GM18508 (cell line): Measurements from ENCODE around the gene KREMEN1.

Source experiments
- ATAC-seq: cut with Tn5 transposase; IDR thresholded peaks from one replicate; pipeline ENCODE4 v1.9.1; 2021; ENCODE audit warnings: moderate number of reproducible peaks; ENCODE audit not compliant: insufficient read depth, unreplicated experiment

Gene KREMEN1

DNA sequence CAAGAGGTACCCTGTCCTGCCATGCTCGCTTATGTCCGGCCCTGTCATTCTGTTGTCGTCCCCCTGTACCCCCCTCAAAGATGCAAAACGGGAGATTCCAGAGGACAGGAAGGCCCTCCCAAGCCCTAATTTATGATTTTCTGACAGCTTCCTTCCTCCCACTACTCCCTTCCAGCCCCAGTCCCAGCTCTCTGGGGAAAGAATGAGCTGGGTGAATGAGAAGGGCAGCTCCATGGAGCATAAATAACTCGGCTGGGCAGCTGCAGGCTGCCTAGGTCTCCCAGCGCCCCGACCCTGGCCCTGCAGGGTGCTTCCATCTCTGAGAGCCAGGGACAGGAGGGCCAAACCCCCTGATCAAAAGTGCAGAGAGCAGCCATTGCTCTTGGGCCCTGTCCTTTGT lies 128.9 kb downstream of the KREMEN1 start:
- ATAC-seq = no peak

DNA sequence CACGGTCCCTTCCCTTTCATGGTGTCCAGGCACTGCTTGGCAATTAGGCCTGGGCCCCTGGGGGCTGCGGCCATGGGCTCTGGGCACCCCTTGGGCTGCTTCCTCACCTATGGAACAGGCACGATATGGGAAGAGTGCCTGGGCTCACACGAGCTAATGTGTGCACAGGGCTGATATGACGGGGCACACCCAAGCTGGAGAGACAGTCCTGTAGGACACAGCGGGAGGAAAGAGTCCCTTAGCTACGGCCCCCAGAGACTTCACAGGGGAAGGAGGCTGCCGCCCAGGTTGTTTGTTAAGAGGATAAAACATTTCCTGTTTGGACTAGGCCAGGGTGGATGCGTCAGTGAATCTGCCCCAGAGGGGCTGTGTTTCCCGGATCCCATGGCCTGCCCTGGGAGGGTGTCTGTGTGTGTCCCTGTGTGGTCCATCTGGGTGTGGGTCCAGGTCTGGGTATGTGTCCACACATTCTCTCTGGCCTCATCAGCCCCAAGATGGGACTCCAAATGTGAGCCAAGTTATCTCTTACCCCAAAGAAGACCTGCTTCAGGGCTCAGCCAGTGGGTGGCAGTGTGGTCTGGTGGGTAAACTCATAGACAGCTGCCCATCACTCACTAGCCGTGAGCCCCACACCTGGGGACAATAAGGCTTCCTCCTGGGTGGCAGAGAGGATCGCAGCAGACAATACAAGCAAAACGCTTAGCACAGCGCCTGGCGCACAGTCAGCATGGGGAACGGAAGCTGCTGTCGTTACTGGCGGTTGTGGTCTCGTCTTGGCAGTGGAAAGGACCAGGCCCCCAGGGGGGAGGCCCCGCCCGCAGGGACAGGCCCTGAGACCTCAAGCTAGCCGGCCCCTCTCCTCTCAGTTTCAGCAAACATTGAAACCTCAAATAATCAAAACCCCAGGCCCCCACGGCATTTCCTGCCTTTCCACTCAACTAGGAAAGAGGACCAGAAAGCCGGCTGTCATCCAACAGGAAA lies 129.7 kb downstream of the KREMEN1 start:
- ATAC-seq = no peak

DNA sequence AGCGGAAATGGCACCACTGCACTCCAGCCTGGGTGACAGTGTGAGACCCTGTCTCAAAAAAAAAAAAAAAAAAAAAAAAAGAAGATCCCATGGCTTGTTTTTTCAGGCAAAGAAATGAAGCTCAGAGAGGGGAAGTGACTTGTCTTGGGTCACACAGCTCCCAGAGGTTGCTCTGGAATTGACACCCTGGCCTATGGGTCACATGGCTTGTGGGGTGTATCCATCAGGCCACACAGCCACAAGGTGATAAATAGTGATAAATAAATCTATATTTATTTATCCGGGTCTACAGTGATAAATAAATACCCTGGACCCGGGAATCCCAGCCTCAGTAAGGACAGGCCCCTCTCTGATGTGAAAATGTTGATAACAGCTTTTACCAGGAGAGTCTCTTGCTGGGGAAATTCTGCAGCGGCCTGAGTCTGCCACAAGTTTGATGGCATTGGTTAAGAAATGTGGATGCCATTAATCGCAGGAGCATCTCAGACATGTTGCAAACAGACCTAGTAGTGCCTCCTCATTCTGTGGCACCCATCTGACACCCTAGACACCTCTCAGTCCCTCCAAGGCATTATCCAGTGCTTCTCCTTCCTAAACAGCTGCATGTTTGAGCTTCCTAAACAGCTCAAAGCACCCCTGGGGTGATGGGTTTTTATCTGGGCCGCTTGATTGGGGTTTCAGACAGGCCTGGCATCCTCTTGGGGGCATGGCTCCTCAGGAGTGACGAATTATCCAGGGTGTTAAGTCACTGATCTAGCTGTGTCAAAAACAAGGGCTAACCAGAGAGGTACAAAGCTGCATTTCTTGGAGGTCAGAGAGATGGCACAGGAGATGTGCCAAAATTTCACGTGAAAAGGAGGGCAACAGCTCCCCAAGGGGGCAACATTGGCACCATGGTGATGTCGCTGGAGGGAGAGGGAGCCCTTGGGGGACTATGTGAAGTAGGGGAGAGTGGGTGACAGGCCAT lies 130.9 kb downstream of the KREMEN1 start:
- no peak for ATAC-seq

DNA sequence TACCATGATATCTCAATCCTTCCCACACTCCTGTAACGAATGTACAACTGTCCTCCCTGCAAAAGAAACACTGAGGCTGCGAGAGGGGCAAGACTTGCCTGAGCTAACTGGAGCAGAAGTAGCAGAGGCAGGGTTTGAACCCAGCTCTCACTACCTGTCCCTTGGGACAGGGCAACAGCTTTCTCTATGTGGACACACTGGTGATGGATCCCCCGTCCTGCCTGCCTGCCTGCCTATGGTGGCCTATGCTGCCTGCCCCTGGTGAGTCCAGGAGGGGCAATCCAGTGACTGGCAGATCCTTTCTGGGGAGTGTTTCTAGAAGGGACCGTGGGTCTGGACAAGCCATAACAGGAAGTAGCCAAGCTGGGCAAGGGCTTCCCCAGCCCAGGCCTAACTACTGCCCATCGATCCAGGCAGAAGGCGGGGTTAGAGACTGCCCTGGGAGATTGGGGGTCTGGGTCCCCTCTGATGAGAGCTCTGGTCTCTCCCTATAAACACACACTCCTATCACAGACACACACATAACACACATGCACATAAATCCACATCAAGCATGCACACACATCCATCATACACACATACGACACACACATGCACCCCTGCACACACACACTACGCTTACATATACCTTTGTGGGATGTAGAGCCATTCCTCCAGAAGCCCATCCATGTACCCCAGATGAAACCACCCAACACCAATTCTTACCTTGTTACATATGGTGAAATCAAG lies 131.8 kb downstream of the KREMEN1 start:
- ATAC-seq = no peak

DNA sequence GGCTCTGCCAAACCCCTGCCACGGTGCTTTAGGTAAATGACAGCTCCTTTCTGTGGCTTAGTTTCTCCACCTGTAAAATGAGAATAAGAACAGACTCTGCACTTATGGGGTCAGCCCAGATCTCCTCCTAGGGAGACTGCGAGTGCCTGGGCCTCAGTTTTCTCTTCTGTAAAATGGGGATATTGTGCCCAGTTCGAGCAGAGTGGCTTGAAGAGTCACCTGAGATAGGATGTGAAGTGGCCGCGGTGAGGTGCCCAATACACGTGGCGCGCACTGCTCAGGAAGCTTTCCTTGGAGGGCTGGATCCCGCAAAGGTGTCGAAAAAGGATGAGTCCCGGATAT lies 132.4 kb downstream of the KREMEN1 start:
- ATAC-seq = no peak

DNA sequence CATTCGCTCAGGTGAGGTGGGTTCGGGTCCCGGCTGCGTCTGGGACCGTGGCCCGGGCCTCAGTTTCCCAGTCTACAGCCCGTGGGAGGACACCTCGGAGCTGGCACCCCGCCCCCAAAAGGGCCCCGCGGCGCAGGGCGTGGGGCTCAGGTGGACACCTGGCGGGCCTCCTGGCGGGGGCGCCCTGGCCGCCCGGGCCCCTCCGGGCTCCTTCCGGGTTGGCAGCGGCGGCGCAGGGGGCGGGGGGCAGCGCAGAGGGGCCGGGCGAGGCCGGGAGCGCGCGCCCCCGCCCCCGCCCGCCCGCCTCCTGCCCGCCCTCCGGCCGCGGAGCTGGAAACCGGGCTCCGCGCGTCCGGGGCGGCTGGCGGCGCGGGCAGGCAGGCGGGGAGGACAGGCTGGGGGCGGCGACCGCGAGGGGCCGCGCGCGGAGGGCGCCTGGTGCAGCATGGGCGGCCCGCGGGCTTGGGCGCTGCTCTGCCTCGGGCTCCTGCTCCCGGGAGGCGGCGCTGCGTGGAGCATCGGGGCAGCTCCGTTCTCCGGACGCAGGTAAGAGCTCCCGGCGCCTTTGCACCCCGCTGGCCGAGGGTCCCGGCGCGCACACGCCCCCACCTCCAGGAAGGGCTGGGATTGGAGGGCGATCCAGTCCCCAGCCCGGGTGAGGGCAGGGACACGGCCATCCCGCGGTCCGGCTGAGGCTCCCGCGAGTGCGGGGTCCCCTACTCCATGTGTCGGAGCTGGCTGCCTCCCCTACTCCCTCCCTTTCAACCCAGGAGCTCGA lies 132.9 kb downstream of the KREMEN1 start, which contains the start of gene EMID1:
EMID1 (plus strand) TSS at position 303 of the 778 bp plus-strand sequence; CDS start at position 446, 143 bp downstream.
- ATAC-seq = no peak

DNA sequence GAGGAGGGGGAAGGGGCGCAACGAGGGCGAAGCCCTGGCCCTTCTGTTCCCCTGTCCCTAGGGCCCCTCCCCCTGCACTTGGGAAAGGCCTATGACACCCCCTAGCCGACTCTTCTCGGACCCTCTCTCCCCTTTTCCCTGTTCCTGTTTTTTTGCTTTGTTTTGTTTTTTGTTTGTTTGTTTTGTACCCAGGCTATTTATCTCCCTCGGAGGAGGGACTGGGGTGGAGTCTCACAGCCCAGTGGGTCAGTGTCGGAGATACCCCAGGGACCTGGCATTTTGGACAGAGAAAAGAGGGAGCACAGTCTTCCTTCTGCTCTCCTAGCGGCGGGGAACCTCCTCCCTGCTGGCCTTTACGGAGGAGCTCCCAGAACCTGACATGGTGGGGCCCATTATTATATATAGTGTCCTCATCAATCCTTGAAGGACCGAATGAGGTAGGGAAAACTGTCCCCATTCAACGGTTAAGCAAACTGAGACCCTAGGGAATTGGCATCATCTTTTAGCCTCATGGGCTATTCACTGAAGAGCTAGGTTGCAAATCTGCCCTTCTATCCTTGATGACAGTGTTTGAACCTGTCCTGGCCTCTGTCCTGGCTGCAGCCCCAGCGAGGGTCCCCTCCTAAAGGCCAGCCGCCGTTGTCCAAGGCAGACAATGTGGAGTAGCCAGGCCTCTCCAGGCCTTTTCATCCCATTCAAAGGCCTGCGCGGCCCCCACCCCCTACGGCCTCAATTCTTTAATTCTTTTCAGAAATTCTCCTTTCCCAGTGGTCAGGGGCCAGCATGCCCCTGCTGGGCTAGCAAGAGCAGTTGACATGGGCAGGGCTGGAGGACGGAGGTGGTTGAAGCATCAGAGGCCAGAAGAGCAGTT lies 133.8 kb downstream of the KREMEN1 start:
- ATAC-seq = no peak

DNA sequence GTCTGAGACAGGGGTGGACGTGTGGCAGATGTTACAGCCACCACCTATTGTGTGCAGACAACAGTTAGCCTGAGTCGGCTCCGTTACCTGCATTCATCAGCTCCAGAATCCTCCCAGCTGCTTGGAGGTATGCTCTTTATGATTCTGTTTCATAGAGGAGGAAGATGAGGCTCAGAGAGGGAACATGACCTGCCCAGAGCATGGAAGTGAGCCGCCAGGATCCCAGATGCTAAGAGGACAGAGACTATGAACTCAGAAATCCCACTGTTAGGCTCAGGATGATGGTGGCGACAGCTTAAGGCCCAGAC lies 134.4 kb downstream of the KREMEN1 start:
- no peak for ATAC-seq

DNA sequence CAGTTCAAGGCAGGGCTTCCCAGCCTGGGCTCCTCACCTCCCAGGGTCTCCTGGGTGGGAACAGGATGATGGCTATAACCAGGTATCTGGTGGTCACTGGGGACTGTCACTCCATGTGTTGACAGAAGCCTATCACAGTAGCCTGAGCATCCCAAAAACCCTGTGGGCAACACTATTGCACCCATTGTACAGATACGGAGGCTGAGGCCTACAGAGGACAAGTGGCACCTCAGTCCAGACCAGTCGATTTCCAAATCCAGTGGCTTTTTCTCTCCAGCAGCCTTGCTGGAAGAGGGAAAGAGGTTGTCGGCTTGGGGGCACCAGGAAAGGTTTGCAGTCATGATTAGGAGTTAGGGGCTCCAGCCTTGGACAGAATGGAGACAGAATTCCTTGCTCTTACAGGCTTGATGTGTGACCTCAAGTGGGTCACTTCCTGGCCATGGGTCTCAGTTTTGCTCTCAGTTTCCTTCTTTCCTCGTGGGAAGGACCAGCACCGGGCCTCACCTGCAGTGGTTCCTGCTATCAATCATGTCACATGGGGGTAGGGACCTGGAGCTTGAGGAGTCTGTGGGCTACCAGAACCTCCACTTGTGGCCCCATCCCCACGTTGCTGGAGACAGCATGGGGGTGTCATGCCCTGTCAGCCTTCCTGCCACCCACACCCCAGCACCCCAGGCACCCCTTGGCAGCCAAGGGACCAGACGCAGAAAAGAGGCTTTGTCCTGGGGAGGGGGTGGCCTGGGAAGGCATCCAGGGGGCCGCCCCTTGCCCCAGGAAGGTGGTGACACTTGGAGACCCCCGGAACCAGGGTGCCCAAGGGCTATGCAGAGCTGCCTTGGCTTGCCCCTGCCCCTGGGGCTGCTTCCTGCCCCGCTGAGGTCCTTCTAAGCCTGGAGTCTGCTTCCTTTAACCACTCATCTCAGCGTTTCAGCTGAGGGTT lies 135.0 kb downstream of the KREMEN1 start:
- ATAC-seq = no peak

DNA sequence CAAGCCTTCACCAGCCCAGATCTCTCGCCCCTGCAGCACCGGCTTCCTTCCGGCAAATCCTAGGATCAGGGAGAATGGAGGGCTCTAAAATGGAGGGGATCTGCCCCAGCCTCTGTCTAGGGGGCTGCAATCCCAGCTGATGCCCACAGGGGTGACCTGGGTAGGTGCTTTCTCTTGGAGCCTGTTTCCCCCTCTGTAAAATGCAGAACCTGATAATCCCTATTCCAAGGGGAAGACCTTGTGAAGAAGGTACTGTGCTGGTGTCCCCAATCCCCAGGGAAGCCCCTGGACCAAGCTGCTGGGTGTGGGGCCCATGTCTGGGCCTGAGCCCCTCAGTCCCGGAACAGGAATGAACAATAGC lies 135.6 kb downstream of the KREMEN1 start:
- no peak for ATAC-seq

DNA sequence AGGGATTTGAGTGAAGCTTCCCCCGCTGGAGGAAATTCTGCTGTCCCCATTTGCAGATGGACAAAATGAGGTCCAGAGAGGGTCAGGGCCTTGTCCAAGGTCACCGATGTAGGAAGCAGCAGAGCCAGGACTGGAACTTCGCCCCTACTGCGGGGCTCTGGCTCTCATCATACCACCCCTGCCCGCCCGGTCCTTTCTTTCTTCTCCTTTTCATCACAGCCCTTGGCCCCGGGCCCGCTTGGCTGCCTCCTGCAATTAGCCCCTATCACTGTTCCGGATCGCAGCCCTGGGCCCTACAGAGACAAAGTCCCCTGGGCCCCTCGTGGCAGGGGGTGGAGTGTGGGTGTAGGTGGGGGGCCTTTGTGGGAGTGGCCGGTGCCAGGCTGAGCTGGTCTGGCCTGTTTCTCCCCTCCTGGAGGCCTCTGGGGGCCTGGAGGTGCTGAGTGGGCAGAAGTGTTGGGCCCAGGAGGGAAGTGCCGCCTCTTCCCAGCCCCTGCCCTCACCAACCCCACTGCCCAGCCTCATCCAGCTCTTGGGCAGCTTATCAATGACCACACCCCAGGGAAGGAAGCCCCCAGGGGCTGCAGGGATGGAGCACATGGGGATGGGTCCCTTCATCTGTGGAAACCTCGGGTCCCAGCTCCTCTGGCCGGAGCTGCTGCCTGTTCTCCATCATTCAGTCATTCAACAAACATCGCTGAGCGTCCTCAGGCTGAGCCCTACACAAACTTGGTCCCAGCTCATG lies 136.2 kb downstream of the KREMEN1 start:
- no peak for ATAC-seq

DNA sequence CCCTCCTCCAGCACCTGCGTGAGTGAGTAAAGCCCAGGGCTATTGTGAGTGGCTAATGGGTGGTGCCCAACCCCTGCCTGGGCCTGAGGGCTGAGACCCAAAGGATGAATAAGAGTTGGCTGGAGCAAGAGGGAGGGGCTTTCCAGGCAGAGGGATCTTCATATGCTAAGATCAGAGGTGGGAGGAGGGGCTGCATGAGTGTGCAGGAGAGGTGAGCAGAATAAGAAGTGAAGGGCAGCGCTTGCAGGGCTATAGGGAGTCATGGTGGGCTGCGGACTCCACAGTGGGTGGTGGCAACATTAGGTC lies 136.7 kb downstream of the KREMEN1 start:
- ATAC-seq = no peak

DNA sequence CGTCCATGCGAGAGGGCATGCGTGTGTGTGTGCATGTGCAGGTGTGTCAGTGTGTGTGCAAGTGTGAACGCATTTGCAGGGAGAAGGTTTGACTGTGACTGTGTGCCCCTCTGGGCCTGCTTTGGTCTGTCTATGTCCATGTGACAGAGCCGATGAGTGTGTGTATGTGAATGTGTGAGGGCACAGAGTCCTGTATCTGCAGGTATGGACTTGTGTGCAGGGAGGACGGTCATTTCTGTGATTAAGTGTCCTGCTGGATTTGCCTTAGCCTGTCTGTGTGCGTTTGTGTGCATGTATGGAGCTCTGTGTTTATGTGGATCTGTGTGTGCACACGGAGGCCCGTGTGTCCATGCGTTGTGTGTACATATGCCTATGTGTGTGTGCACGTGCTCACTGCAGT lies 138.2 kb downstream of the KREMEN1 start:
- no peak for ATAC-seq

DNA sequence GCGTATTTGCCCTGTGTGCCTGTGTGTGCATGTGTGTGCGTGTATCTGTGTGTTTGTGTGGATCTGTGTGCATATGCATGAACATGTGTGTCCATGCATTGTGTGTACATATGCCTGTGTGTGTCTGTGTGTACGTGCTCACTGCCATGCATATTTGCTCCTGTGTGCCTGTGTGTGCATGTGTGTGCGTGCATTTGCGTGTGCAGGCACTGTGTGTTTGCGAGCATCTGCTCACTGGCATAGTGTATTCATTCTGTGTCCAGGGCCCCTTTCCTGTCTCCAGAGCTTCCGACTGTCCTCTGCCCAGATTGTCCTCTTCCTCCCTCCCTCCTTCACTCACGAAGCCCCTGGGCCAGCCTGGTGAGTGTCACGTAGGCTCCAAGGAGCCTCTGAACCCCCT lies 138.6 kb downstream of the KREMEN1 start:
- ATAC-seq = no peak

DNA sequence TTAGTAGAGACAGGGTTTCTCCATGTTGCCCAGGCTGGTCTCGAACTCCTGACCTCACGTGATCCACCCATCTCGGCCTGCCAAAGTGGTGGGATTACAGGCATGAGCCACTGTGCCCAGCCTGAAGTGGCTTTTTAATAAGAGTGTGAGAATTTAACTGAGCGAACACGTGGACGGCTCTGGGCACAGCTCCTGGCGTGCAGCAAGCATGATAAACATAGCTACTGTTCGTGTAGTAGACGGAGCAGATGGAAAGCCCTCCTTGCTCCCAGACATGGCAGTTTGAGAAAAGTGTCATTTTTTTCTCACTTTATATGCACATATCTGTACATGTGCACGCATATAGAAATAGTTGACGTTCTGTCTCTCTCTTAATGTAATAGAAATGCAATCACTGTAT lies 139.9 kb downstream of the KREMEN1 start:
- no peak for ATAC-seq

DNA sequence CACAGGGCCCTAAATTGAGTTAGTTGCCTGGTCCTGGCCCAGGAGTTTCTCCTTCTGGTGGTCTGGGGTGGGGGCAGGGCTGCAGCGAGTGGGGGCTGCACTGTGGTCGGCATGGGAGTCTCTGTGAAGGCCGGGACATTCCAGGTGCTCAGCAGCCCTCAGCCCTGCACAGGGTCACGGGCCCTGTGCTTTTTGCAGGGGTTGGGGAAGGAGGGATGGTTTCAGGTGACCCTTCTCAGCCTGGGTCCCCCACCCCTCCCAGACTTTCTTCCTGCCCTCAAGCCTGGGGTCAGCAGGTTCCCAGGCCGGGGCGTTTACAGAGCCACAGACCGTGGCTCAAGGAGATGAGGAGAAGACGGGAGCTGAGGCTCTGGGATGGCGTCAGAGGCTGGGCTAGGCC lies 140.7 kb downstream of the KREMEN1 start:
- ATAC-seq = no peak

DNA sequence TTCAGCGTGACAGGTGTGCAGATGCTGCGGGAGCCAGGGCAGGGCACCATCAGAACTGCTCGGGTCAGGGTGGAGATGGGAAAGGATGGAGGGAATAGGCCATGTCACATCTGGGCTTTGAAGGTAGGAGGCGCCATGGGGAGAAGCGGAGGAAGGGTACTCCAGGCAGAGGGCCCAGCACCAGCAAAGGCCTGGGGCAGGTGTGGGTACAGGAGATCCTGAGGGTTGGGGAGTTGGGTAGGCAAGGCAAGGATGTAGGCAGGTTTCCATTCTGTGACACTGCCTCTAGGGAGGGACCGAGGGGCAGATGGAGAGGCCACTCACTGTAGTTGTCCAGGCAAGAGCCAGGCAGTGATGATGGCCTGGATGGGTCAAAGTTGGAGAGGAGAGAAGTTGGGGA lies 141.4 kb downstream of the KREMEN1 start:
- no peak for ATAC-seq
